NB4 (cell line): Measurements from ENCODE around the gene PFAS.
"Not testable (repeated sequence)": the region's sequence is repeated elsewhere in the genome, so short reads cannot be mapped to it uniquely, and the experiment has no call there.

Experiments
- DNase-seq: peaks from one replicate; pipeline ENCODE4 v3.0.0; 2010; ENCODE audit warnings: low read depth
- H3K4me3 ChIP-seq: one replicate; pipeline ENCODE4 v1.5.1; 2011; ENCODE audit warnings: mild to moderate bottlenecking, low read depth, low read length, moderate library complexity
- CTCF ChIP-seq: IDR thresholded peaks from one replicate; pipeline ENCODE4 v1.5.1; 2012; ENCODE audit warnings: low read depth, low read length
- MAX ChIP-seq: IDR thresholded peaks from 2 replicates; pipeline ENCODE4 v1.6.1; 2011; ENCODE audit warnings: low read depth, low read length
- MYC ChIP-seq: IDR thresholded peaks from 2 replicates; pipeline ENCODE4 v1.6.1; 2011; ENCODE audit warnings: low read depth, low read length
- POLR2A ChIP-seq: IDR thresholded peaks from 2 replicates; pipeline ENCODE4 v1.6.1; 2011; ENCODE audit warnings: mild to moderate bottlenecking; ENCODE audit not compliant: insufficient read length; ENCODE audit errors: extremely low read depth

PFAS gene

GRCh38 chr17:8210761-8211458 lies 38.2 kb upstream of the PFAS start:
- DNase-seq, result no peak
- H3K4me3 ChIP-seq, result peak overlapping the region; percentile 90
- TF ChIP-seq CTCF, result no peak
- TF ChIP-seq POLR2A, result no peak
- TF ChIP-seq MAX, result no peak
- TF ChIP-seq MYC, result no peak

- TF ChIP-seq POLR2A (no peak), MAX (no peak), MYC (no peak), CTCF (no peak)
- H3K4me3 ChIP-seq, result no peak overlapping the region
- peak; percentile 80 for DNase-seq
Measured at GRCh38 chr17:8212312-8213180, 36.5 kb upstream of the PFAS start.

GRCh38 chr17:8214000-8214399 lies 35.1 kb upstream of the PFAS start:
- not testable (repeated sequence) for H3K4me3 ChIP-seq, DNase-seq

GRCh38 chr17:8220783-8221662 lies 28.1 kb upstream of the PFAS start:
- TF ChIP-seq MYC (peak; percentile 85), POLR2A (no peak), MAX (peak; percentile 85), CTCF (no peak)
- peak; percentile 83 for DNase-seq
- peak overlapping the region; percentile 59 for H3K4me3 ChIP-seq

- 0 out of 2 replicates have a peak, but pooled peaks have one; percentile 3 for TF ChIP-seq MAX
- TF ChIP-seq CTCF, result no peak
- DNase-seq, result peak; percentile 75
- peak overlapping the region; percentile 59 for H3K4me3 ChIP-seq
Measured at GRCh38 chr17:8221663-8222379, 27.3 kb upstream of the PFAS start.

GRCh38 chr17:8222380-8222629 lies 26.8 kb upstream of the PFAS start:
- H3K4me3 ChIP-seq, result peak overlapping the region; percentile 59
- no peak for DNase-seq
- TF ChIP-seq MYC (no peak), MAX (no peak), POLR2A (no peak), CTCF (no peak)
